T-helper 2 cell treated with Interferon-gamma antibody and Interleukin-4, amounts not matched to agents 5 μg/mL and 100 μg/mL, for 36 hours (primary cell): Measurements from ENCODE around the gene LRGUK.

Experiments used
- DNase-seq: peaks from one replicate; pipeline ENCODE4 v3.0.0; 2021; ENCODE audit warnings: low spot score
- H3K27ac Mint-ChIP-seq: one replicate; pipeline ENCODE4 v1.8.0; 2021; ENCODE audit warnings: mild to moderate bottlenecking, mixed read lengths
- H3K27me3 Mint-ChIP-seq: one replicate; pipeline ENCODE4 v1.8.0; 2021; ENCODE audit warnings: low read depth, mixed read lengths
- H3K36me3 Mint-ChIP-seq: one replicate; pipeline ENCODE4 v1.8.0; 2021; ENCODE audit warnings: low read depth, mixed read lengths
- H3K4me1 Mint-ChIP-seq: one replicate; pipeline ENCODE4 v1.8.0; 2021; ENCODE audit warnings: low read depth, mixed read lengths
- H3K4me3 Mint-ChIP-seq: one replicate; pipeline ENCODE4 v1.8.0; 2022; ENCODE audit warnings: mild to moderate bottlenecking, moderate library complexity, mixed read lengths
- H3K9me3 Mint-ChIP-seq: one replicate; pipeline ENCODE4 v1.8.0; 2021; ENCODE audit warnings: mixed read lengths

LRGUK gene

GRCh38 chr7:134297489-134297888, 170.3 kb downstream of the LRGUK start:
- no peaks in the 10 kb centered on the region for H3K4me1 Mint-ChIP-seq
- H3K9me3 Mint-ChIP-seq = no peaks in the 10 kb centered on the region
- no peaks in the 10 kb centered on the region for H3K27me3 Mint-ChIP-seq
- H3K27ac Mint-ChIP-seq = no peak overlapping the region
- no peak for DNase-seq
- no peak overlapping the region for H3K4me3 Mint-ChIP-seq
- H3K36me3 Mint-ChIP-seq = peaks cover 23% of the 10 kb centered on the region

DNA sequence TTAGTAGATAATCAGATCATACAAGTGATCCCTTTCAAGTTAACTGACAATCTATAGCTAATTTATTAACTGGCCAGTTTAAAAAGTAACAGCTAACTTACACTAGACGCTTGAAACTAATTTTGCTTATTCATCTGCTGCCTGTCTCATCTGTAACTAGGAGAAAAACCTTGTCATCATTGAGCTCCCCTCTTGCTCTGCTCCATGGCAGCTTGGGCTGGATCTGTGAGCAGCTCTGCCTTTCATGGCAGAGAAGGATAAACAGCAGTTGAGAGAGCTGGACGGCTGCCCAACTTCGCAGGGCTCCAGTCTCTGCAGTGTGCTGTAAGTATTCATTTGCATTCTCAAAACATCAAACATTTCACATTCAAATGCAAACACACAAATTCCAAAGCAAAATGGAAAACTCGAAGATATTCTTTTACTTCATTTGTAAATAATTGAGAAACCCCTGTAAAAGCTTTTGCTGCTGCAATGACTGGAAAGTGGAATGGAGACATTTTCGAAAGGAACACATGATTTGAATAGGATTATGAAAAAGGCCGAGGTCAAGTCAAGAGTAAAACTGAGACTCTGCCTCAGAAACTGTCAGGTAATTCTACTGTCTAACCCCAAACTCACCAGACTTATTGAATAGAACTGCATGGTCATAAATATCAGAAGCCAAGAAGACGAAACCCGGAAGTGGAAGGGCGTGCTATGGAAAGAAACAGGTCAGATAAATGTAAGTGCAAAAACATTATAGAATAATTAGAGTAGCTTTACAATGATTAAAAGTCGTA, 172.0 kb downstream of the LRGUK start:
- Mint-ChIP-seq H3K27me3 (no peaks in the 10 kb centered on the region), H3K9me3 (no peaks in the 10 kb centered on the region), H3K36me3 (peaks cover 22% of the 10 kb centered on the region), H3K4me1 (no peaks in the 10 kb centered on the region), H3K4me3 (no peak overlapping the region), H3K27ac (no peak overlapping the region)
- DNase-seq = no peak

DNA sequence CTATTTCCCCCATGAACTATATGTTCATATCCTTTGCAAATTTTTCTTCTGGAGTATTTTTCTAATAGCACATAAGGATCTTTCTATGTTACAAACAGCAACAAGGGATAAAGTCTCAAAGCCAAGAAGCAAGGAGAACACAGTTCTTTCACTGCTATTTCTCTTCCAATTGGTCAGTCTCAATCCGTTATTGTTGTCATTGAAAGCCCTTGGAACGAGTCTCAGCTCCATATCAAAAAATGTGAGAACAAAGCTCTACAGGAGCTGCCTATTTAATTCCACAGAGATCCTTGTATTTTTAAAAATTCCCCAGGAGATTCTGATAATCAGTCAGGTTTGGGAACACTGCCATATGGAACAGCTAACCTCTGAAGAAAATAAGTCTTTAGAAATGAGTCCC, 173.8 kb downstream of the LRGUK start:
- no peak overlapping the region for H3K27ac Mint-ChIP-seq
- peaks cover 21% of the 10 kb centered on the region for H3K36me3 Mint-ChIP-seq
- H3K27me3 Mint-ChIP-seq = no peaks in the 10 kb centered on the region
- no peak for DNase-seq
- H3K4me1 Mint-ChIP-seq = no peaks in the 10 kb centered on the region
- no peak overlapping the region for H3K4me3 Mint-ChIP-seq
- H3K9me3 Mint-ChIP-seq = no peaks in the 10 kb centered on the region

- no peaks in the 10 kb centered on the region for H3K27me3 Mint-ChIP-seq
- DNase-seq = no peak
- no peak overlapping the region for H3K27ac Mint-ChIP-seq
- H3K4me1 Mint-ChIP-seq = no peaks in the 10 kb centered on the region
- H3K4me3 Mint-ChIP-seq = no peak overlapping the region
- H3K9me3 Mint-ChIP-seq = no peaks in the 10 kb centered on the region
- H3K36me3 Mint-ChIP-seq = peaks cover 20% of the 10 kb centered on the region
Observed at GRCh38 chr7:134301592-134301991, 174.5 kb downstream of the LRGUK start.

DNA sequence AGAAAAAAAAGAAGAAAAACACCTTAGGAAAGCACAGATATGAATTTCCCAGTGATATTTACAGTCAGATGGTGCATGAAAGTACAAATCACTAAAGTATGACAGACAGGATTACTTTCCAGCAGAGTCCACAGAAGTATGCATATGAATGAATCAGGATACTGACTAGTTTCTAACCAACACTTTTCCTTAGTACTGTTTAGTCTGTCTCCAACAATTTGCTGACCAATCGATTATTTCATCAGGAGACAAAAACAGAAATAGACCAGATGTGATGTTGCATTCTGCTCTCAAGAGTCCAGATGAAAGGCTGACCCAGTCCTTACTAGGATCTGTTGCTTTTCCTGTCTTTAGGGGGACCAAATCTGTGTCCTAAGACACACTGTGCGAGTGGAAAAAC, 175.0 kb downstream of the LRGUK start:
- no peak for DNase-seq
- no peaks in the 10 kb centered on the region for H3K27me3 Mint-ChIP-seq
- H3K4me3 Mint-ChIP-seq = no peak overlapping the region
- no peaks in the 10 kb centered on the region for H3K4me1 Mint-ChIP-seq
- H3K36me3 Mint-ChIP-seq = peaks cover 21% of the 10 kb centered on the region
- H3K9me3 Mint-ChIP-seq = no peaks in the 10 kb centered on the region
- H3K27ac Mint-ChIP-seq = no peak overlapping the region

DNA sequence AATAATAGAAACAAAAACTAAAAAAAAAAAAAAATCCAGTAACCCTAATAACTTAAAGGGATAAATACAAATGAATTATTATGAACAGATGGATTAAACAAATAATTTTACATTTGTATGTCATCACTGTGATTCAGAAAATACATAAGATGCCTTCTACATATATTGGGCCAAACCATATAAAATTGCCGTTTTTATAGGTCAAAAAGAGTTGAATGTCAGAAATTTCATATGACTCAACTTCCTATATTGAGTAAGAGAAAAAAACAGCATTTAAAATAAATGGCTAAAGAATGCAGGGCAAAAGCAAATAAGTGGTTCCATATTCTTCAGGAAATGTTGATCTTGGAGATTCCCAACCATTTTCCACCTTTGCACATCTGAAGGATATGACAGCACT, 180.2 kb downstream of the LRGUK start:
- Mint-ChIP-seq H3K4me3 (no peak overlapping the region), H3K9me3 (no peaks in the 10 kb centered on the region), H3K27me3 (no peaks in the 10 kb centered on the region), H3K4me1 (peaks cover 1% of the 10 kb centered on the region), H3K36me3 (peaks cover 12% of the 10 kb centered on the region), H3K27ac (no peak overlapping the region)
- no peak for DNase-seq

- Mint-ChIP-seq H3K36me3 (peaks cover 12% of the 10 kb centered on the region), H3K4me3 (no peak overlapping the region), H3K4me1 (peaks cover 1% of the 10 kb centered on the region), H3K9me3 (no peaks in the 10 kb centered on the region), H3K27me3 (no peaks in the 10 kb centered on the region), H3K27ac (no peak overlapping the region)
- no peak for DNase-seq
Observed at GRCh38 chr7:134308548-134308947, 181.4 kb downstream of the LRGUK start.

- peaks cover 2% of the 10 kb centered on the region for H3K36me3 Mint-ChIP-seq
- no peaks in the 10 kb centered on the region for H3K27me3 Mint-ChIP-seq
- DNase-seq = no peak
- H3K4me3 Mint-ChIP-seq = no peak overlapping the region
- peaks cover 10% of the 10 kb centered on the region for H3K4me1 Mint-ChIP-seq
- H3K9me3 Mint-ChIP-seq = no peaks in the 10 kb centered on the region
- H3K27ac Mint-ChIP-seq = no peak overlapping the region
Observed at GRCh38 chr7:134311807-134312206, 184.7 kb downstream of the LRGUK start.

DNA sequence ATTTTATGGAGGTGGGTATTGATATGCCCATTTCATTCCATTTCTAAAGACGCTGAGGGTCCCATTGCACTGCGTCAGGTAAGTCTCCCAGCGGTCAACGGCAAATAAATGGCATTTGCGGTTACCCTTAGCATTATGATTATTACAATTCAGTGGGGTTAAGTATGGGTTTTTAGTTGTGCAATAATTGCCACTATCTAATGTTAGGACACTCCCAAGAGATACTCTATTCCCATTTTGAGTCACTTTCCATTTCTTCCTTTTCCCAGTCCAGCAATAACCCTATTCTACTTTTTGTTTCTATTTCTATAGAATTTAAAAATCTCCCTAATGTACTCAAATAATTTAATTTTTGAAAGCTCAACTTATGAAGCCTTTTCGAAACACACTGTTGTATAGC, 185.6 kb downstream of the LRGUK start:
- Mint-ChIP-seq H3K27me3 (no peaks in the 10 kb centered on the region), H3K36me3 (peaks cover 2% of the 10 kb centered on the region), H3K27ac (no peak overlapping the region), H3K4me1 (peaks cover 16% of the 10 kb centered on the region), H3K9me3 (no peaks in the 10 kb centered on the region), H3K4me3 (no peak overlapping the region)
- DNase-seq = no peak

- H3K9me3 Mint-ChIP-seq = no peaks in the 10 kb centered on the region
- DNase-seq = no peak
- no peak overlapping the region for H3K27ac Mint-ChIP-seq
- peaks cover 16% of the 10 kb centered on the region for H3K4me1 Mint-ChIP-seq
- H3K27me3 Mint-ChIP-seq = no peaks in the 10 kb centered on the region
- H3K4me3 Mint-ChIP-seq = no peak overlapping the region
- H3K36me3 Mint-ChIP-seq = no peaks in the 10 kb centered on the region
Observed at GRCh38 chr7:134313543-134313942, 186.4 kb downstream of the LRGUK start.
